ENCODE data around the gene AUTS2. TPM values are rescaled to one million over a fixed set of nuclear protein-coding genes. Genes with fewer than 3 reads are reported as not detected.

Gene AUTS2
- total RNA-seq, 1 donor from 2014 or later = 125 TPM

- Mint-ChIP-seq H3K9me3 (ENCODE audit: low read depth) (no peaks in the 10 kb centered on the region), H3K27ac (peak overlapping the region; percentile 15), H3K4me1 (ENCODE audit: low read depth) (peaks cover 22% of the 10 kb centered on the region), H3K27me3 (no peaks in the 10 kb centered on the region), H3K4me3 (ENCODE audit: low read depth) (no peak overlapping the region), H3K36me3 (ENCODE audit: insufficient read depth) (no peaks in the 10 kb centered on the region)
- TF ChIP-seq CTCF (IDR thresholded peaks at IDR 0.05; ENCODE audit: unreplicated experiment) = no peak
- DNase-seq (ENCODE audit: low spot score, unreplicated experiment) = no peak
Observed at GRCh38 chr7:70016044-70016770, 417.9 kb downstream of the AUTS2 start.

- no peaks in the 10 kb centered on the region for H3K27me3 Mint-ChIP-seq
- no peaks in the 10 kb centered on the region for H3K9me3 Mint-ChIP-seq (ENCODE audit: low read depth)
- DNase-seq (ENCODE audit: low spot score, unreplicated experiment) = no peak
- H3K4me1 Mint-ChIP-seq (ENCODE audit: low read depth) = peaks cover 24% of the 10 kb centered on the region
- TF ChIP-seq CTCF (IDR thresholded peaks at IDR 0.05; ENCODE audit: unreplicated experiment) = no peak
- H3K27ac Mint-ChIP-seq = no peak overlapping the region
- no peaks in the 10 kb centered on the region for H3K36me3 Mint-ChIP-seq (ENCODE audit: insufficient read depth)
- no peak overlapping the region for H3K4me3 Mint-ChIP-seq (ENCODE audit: low read depth)
Observed at GRCh38 chr7:70017357-70017756, 419.1 kb downstream of the AUTS2 start.

GRCh38 chr7:70018700-70019099, 420.4 kb downstream of the AUTS2 start:
- H3K9me3 Mint-ChIP-seq (ENCODE audit: low read depth) = no peaks in the 10 kb centered on the region
- H3K27ac Mint-ChIP-seq = no peak overlapping the region
- H3K4me1 Mint-ChIP-seq (ENCODE audit: low read depth) = peaks cover 28% of the 10 kb centered on the region
- DNase-seq (ENCODE audit: low spot score, unreplicated experiment) = no peak
- no peak overlapping the region for H3K4me3 Mint-ChIP-seq (ENCODE audit: low read depth)
- H3K36me3 Mint-ChIP-seq (ENCODE audit: insufficient read depth) = no peaks in the 10 kb centered on the region
- no peak for TF ChIP-seq CTCF (IDR thresholded peaks at IDR 0.05; ENCODE audit: unreplicated experiment)
- H3K27me3 Mint-ChIP-seq = no peaks in the 10 kb centered on the region

GRCh38 chr7:70027867-70028266, 429.6 kb downstream of the AUTS2 start:
- Mint-ChIP-seq H3K36me3 (ENCODE audit: insufficient read depth) (no peaks in the 10 kb centered on the region), H3K27ac (no peak overlapping the region), H3K27me3 (no peaks in the 10 kb centered on the region), H3K9me3 (ENCODE audit: low read depth) (no peaks in the 10 kb centered on the region), H3K4me3 (ENCODE audit: low read depth) (no peak overlapping the region), H3K4me1 (ENCODE audit: low read depth) (peaks cover 12% of the 10 kb centered on the region)
- no peak for TF ChIP-seq CTCF (IDR thresholded peaks at IDR 0.05; ENCODE audit: unreplicated experiment)
- no peak for DNase-seq (ENCODE audit: low spot score, unreplicated experiment)

- Mint-ChIP-seq H3K36me3 (ENCODE audit: insufficient read depth) (no peaks in the 10 kb centered on the region), H3K27me3 (no peaks in the 10 kb centered on the region), H3K4me1 (ENCODE audit: low read depth) (peaks cover 8% of the 10 kb centered on the region), H3K4me3 (ENCODE audit: low read depth) (no peak overlapping the region), H3K9me3 (ENCODE audit: low read depth) (no peaks in the 10 kb centered on the region), H3K27ac (no peak overlapping the region)
- DNase-seq (ENCODE audit: low spot score, unreplicated experiment) = no peak
- TF ChIP-seq CTCF (IDR thresholded peaks at IDR 0.05; ENCODE audit: unreplicated experiment) = no peak
Observed at GRCh38 chr7:70028620-70029019, 430.3 kb downstream of the AUTS2 start.
